Astrocyte (in vitro differentiated cells and primary cell): ENCODE data around the gene NFIL3. TPM values are rescaled to one million over a fixed set of nuclear protein-coding genes. Genes with fewer than 3 reads are reported as not detected.

Source experiments
- DNase-seq: peaks from one replicate; pipeline ENCODE4 v3.0.0-alpha.2; 2010; ENCODE audit warnings: low read depth
- FAIRE-seq: peaks from 2 replicates; lab custom pipeline; 2011; peaks lifted over from hg19 to GRCh38; lab: Jason Lieb, UNC
- H2AFZ ChIP-seq: 2 replicates; pipeline ENCODE4 v1.6.0; 2012; ENCODE audit warnings: low read depth, low read length, inconsistent platforms
- H3K27ac ChIP-seq: 2 replicates; pipeline ENCODE4 v1.5.1; 2011; ENCODE audit warnings: low read depth, low read length, inconsistent platforms
- H3K27me3 ChIP-seq: 2 replicates; pipeline ENCODE4 v1.6.0; 2011; ENCODE audit warnings: low read length, inconsistent platforms; ENCODE audit not compliant: insufficient read depth
- H3K36me3 ChIP-seq: 2 replicates; pipeline ENCODE4 v1.5.1; 2011; ENCODE audit warnings: low read length, inconsistent platforms; ENCODE audit not compliant: insufficient read depth
- H3K4me1 ChIP-seq: 2 replicates; pipeline ENCODE4 v1.5.1; 2011; ENCODE audit warnings: low read length, inconsistent platforms; ENCODE audit not compliant: insufficient read depth
- H3K4me2 ChIP-seq: 2 replicates; pipeline ENCODE4 v1.6.0; 2012; ENCODE audit warnings: low read length, inconsistent platforms
- H3K4me3 ChIP-seq: 2 replicates; pipeline ENCODE4 v1.5.1; 2011; ENCODE audit warnings: low read depth, mild to moderate bottlenecking, low read length, inconsistent platforms; ENCODE audit not compliant: insufficient read depth
- H3K79me2 ChIP-seq: 2 replicates; pipeline ENCODE4 v1.6.0; 2012; ENCODE audit warnings: mild to moderate bottlenecking, low read length, inconsistent platforms; ENCODE audit not compliant: insufficient read depth
- H3K9ac ChIP-seq: 2 replicates; pipeline ENCODE4 v1.6.0; 2012; ENCODE audit warnings: mild to moderate bottlenecking, low read length, inconsistent platforms
- H3K9me3 ChIP-seq: 2 replicates; pipeline ENCODE4 v1.5.1; 2012; ENCODE audit warnings: low read depth, mild to moderate bottlenecking, low read length, inconsistent platforms; ENCODE audit not compliant: insufficient read depth
- H4K20me1 ChIP-seq: 2 replicates; pipeline ENCODE4 v1.6.0; 2012; ENCODE audit warnings: low read length, inconsistent platforms; ENCODE audit not compliant: insufficient read depth
- H3K27ac Mint-ChIP-seq: one replicate; pipeline ENCODE4 v1.8.0; 2021; ENCODE audit warnings: mild to moderate bottlenecking, mixed read lengths; ENCODE audit not compliant: unreplicated experiment
- H3K27me3 Mint-ChIP-seq: one replicate; pipeline ENCODE4 v1.8.0; 2021; ENCODE audit warnings: low read depth, mixed read lengths; ENCODE audit not compliant: unreplicated experiment
- H3K36me3 Mint-ChIP-seq: one replicate; pipeline ENCODE4 v1.8.0; 2021; ENCODE audit warnings: low read depth, mixed read lengths; ENCODE audit not compliant: unreplicated experiment
- H3K4me1 Mint-ChIP-seq: one replicate; pipeline ENCODE4 v1.8.0; 2021; ENCODE audit warnings: low read depth, mixed read lengths; ENCODE audit not compliant: unreplicated experiment
- H3K4me3 Mint-ChIP-seq: one replicate; pipeline ENCODE4 v1.8.0; 2021; ENCODE audit warnings: mild to moderate bottlenecking, moderate library complexity, mixed read lengths; ENCODE audit not compliant: unreplicated experiment
- H3K9me3 Mint-ChIP-seq: one replicate; pipeline ENCODE4 v1.8.0; 2021; ENCODE audit warnings: mild to moderate bottlenecking, mixed read lengths; ENCODE audit not compliant: unreplicated experiment
- CTCF ChIP-seq: IDR thresholded peaks from 2 replicates; pipeline ENCODE4 v1.5.1; 2011; ENCODE audit warnings: low read depth, mild to moderate bottlenecking, inconsistent platforms, low read length, moderate library complexity; ENCODE audit not compliant: insufficient read depth
- EZH2 ChIP-seq: IDR thresholded peaks from 2 replicates; pipeline ENCODE4 v1.6.1; 2012; ENCODE audit warnings: mild to moderate bottlenecking, low read length, inconsistent platforms; ENCODE audit not compliant: insufficient read depth
- total RNA-seq: library from RNA; stranded (reverse); gene quantifications from 2 replicates; pipeline ENCODE4 v1.2.1, GENCODE V29; 2021

Gene NFIL3
- total RNA-seq, 1 donor from 2014 or later: 32.4 TPM

GRCh38 chr9:91445135-91445534, 21.5 kb upstream of the NFIL3 start:
- no peaks in the 10 kb centered on the region for H4K20me1 ChIP-seq
- Mint-ChIP-seq H3K27me3 (peaks cover 2% of the 10 kb centered on the region), H3K4me1 (no peaks in the 10 kb centered on the region), H3K4me3 (no peak overlapping the region), H3K9me3 (peaks cover 10% of the 10 kb centered on the region), H3K36me3 (peaks cover 4% of the 10 kb centered on the region), H3K27ac (no peak overlapping the region)
- H3K4me3 ChIP-seq: no peak overlapping the region
- no peak overlapping the region for H2AFZ ChIP-seq
- H3K4me1 ChIP-seq: no peaks in the 10 kb centered on the region
- no peak overlapping the region for H3K9ac ChIP-seq
- no peaks in the 10 kb centered on the region for H3K9me3 ChIP-seq
- TF ChIP-seq EZH2: no peak
- DNase-seq (no peak), FAIRE-seq (no peak)
- no peak overlapping the region for H3K27ac ChIP-seq
- H3K4me2 ChIP-seq: no peak overlapping the region
- no peaks in the 10 kb centered on the region for H3K27me3 ChIP-seq
- no peaks in the 10 kb centered on the region for H3K79me2 ChIP-seq
- no peaks in the 10 kb centered on the region for H3K36me3 ChIP-seq

- FAIRE-seq (no peak), DNase-seq (no peak)
- H3K27me3 Mint-ChIP-seq: peaks cover 2% of the 10 kb centered on the region
- H3K4me1 Mint-ChIP-seq: no peaks in the 10 kb centered on the region
- H3K4me3 Mint-ChIP-seq: no peak overlapping the region
- Histone ChIP-seq H2AFZ (no peak overlapping the region), H3K27ac (no peak overlapping the region), H3K9me3 (no peaks in the 10 kb centered on the region), H3K36me3 (no peaks in the 10 kb centered on the region), H3K4me2 (no peak overlapping the region), H3K4me1 (no peaks in the 10 kb centered on the region), H3K4me3 (no peak overlapping the region), H4K20me1 (no peaks in the 10 kb centered on the region), H3K79me2 (no peaks in the 10 kb centered on the region), H3K9ac (no peak overlapping the region), H3K27me3 (no peaks in the 10 kb centered on the region)
- TF ChIP-seq CTCF (no peak), EZH2 (no peak)
- H3K27ac Mint-ChIP-seq: no peak overlapping the region
- H3K9me3 Mint-ChIP-seq: peaks cover 10% of the 10 kb centered on the region
- H3K36me3 Mint-ChIP-seq: peaks cover 4% of the 10 kb centered on the region
These were observed 20.4 kb upstream of the NFIL3 start for GRCh38 chr9:91443994-91444392.

- Mint-ChIP-seq H3K27me3 (peaks cover 2% of the 10 kb centered on the region), H3K4me1 (no peaks in the 10 kb centered on the region), H3K36me3 (peaks cover 4% of the 10 kb centered on the region), H3K9me3 (peaks cover 10% of the 10 kb centered on the region), H3K27ac (no peak overlapping the region), H3K4me3 (no peak overlapping the region)
- no peak overlapping the region for H3K4me3 ChIP-seq
- no peaks in the 10 kb centered on the region for H3K27me3 ChIP-seq
- no peaks in the 10 kb centered on the region for H3K4me1 ChIP-seq
- no peak overlapping the region for H3K27ac ChIP-seq
- no peaks in the 10 kb centered on the region for H3K9me3 ChIP-seq
- H3K9ac ChIP-seq: no peak overlapping the region
- no peak overlapping the region for H2AFZ ChIP-seq
- DNase-seq (no peak), FAIRE-seq (no peak)
- no peaks in the 10 kb centered on the region for H3K36me3 ChIP-seq
- H4K20me1 ChIP-seq: no peaks in the 10 kb centered on the region
- H3K79me2 ChIP-seq: no peaks in the 10 kb centered on the region
- no peak for TF ChIP-seq EZH2
- no peak for TF ChIP-seq CTCF
- no peak overlapping the region for H3K4me2 ChIP-seq
These were observed 19.8 kb upstream of the NFIL3 start for GRCh38 chr9:91443321-91443993.
